Mononuclear cell (primary cell): ENCODE results near the gene NDN. TPM values are rescaled to one million over a fixed set of nuclear protein-coding genes. Genes with fewer than 3 reads are reported as not detected.
"Not testable (repeated sequence)": the region's sequence is repeated elsewhere in the genome, so short reads cannot be mapped to it uniquely, and the experiment has no call there.

Source experiments
- H3K27me3 ChIP-seq: 2 replicates; pipeline ENCODE4 v1.6.0; 2011; ENCODE audit warnings: low read length, control low read depth; ENCODE audit not compliant: insufficient read depth
- H3K4me1 ChIP-seq: 2 replicates; pipeline ENCODE4 v1.5.1; 2011; ENCODE audit warnings: mild to moderate bottlenecking, low read length, control low read depth; ENCODE audit not compliant: insufficient read depth
- H3K4me3 ChIP-seq: 2 replicates; pipeline ENCODE4 v1.5.1; 2011; ENCODE audit warnings: mild to moderate bottlenecking, low read length, moderate library complexity
- H3K9me3 ChIP-seq: 2 replicates; pipeline ENCODE4 v1.5.1; 2011; ENCODE audit warnings: low read depth, mild to moderate bottlenecking, control low read depth, low read length
- total RNA-seq: library from RNA; depleted of rRNA; stranded (reverse); fragments of >200 nt; gene quantifications from one replicate; pipeline ENCODE4 v1.2.3, GENCODE V29; 2012

NDN gene
- total RNA-seq: 0.31 TPM

GRCh38 chr15:23687143-23687470, at the start of gene NDN:
Gene NDN (minus strand): TSS chr15:23687305. CDS start chr15:23687217, 88 bp downstream.
- H3K9me3 ChIP-seq: no peaks in the 10 kb centered on the region
- H3K27me3 ChIP-seq: no peaks in the 10 kb centered on the region
- H3K4me1 ChIP-seq: no peaks in the 10 kb centered on the region
- no peak within 1 kb of the TSS for H3K4me3 ChIP-seq

GRCh38 chr15:23736033-23736673, 49.0 kb upstream of the NDN start:
- no peaks in the 10 kb centered on the region for H3K9me3 ChIP-seq
- no peaks in the 10 kb centered on the region for H3K4me1 ChIP-seq
- no peaks in the 10 kb centered on the region for H3K27me3 ChIP-seq
- no peak overlapping the region for H3K4me3 ChIP-seq

GRCh38 chr15:23734862-23735261, 47.8 kb upstream of the NDN start:
- H3K4me3 ChIP-seq: no peak overlapping the region
- no peaks in the 10 kb centered on the region for H3K9me3 ChIP-seq
- no peaks in the 10 kb centered on the region for H3K27me3 ChIP-seq
- no peaks in the 10 kb centered on the region for H3K4me1 ChIP-seq

GRCh38 chr15:23713874-23714656, 27.0 kb upstream of the NDN start:
- not testable (repeated sequence) for H3K4me1 ChIP-seq, H3K27me3 ChIP-seq, H3K9me3 ChIP-seq, H3K4me3 ChIP-seq

GRCh38 chr15:23708332-23708731, 21.2 kb upstream of the NDN start:
- no peaks in the 10 kb centered on the region for H3K4me1 ChIP-seq
- no peaks in the 10 kb centered on the region for H3K27me3 ChIP-seq
- H3K9me3 ChIP-seq: no peaks in the 10 kb centered on the region
- H3K4me3 ChIP-seq: no peak overlapping the region

- H3K4me1 ChIP-seq: no peaks in the 10 kb centered on the region
- H3K9me3 ChIP-seq: no peaks in the 10 kb centered on the region
- no peak overlapping the region for H3K4me3 ChIP-seq
- H3K27me3 ChIP-seq: no peaks in the 10 kb centered on the region
Measured at GRCh38 chr15:23695282-23695681, 8.2 kb upstream of the NDN start.

GRCh38 chr15:23694592-23694991, 7.5 kb upstream of the NDN start:
- Histone ChIP-seq H3K9me3 (no peaks in the 10 kb centered on the region), H3K4me1 (no peaks in the 10 kb centered on the region), H3K4me3 (no peak overlapping the region), H3K27me3 (no peaks in the 10 kb centered on the region)

- H3K4me1 ChIP-seq: no peaks in the 10 kb centered on the region
- H3K9me3 ChIP-seq: no peaks in the 10 kb centered on the region
- no peaks in the 10 kb centered on the region for H3K27me3 ChIP-seq
- no peak overlapping the region for H3K4me3 ChIP-seq
Measured at GRCh38 chr15:23690450-23690852, 3.3 kb upstream of the NDN start.

- Histone ChIP-seq H3K4me3 (no peak overlapping the region), H3K4me1 (no peaks in the 10 kb centered on the region), H3K27me3 (no peaks in the 10 kb centered on the region), H3K9me3 (no peaks in the 10 kb centered on the region)
Measured at GRCh38 chr15:23690015-23690414, 2.9 kb upstream of the NDN start.

- no peaks in the 10 kb centered on the region for H3K9me3 ChIP-seq
- no peak overlapping the region for H3K4me3 ChIP-seq
- no peaks in the 10 kb centered on the region for H3K27me3 ChIP-seq
- H3K4me1 ChIP-seq: no peaks in the 10 kb centered on the region
Measured at GRCh38 chr15:23686466-23687142, 501 bp downstream of the NDN start.

GRCh38 chr15:23671481-23671880, 15.6 kb downstream of the NDN start:
- Histone ChIP-seq H3K27me3 (no peaks in the 10 kb centered on the region), H3K4me3 (no peak overlapping the region), H3K4me1 (no peaks in the 10 kb centered on the region), H3K9me3 (no peaks in the 10 kb centered on the region)

- no peaks in the 10 kb centered on the region for H3K4me1 ChIP-seq
- no peak overlapping the region for H3K4me3 ChIP-seq
- no peaks in the 10 kb centered on the region for H3K9me3 ChIP-seq
- H3K27me3 ChIP-seq: no peaks in the 10 kb centered on the region
Measured at GRCh38 chr15:23670970-23671369, 16.1 kb downstream of the NDN start.

GRCh38 chr15:23663232-23663631, 23.9 kb downstream of the NDN start:
- Histone ChIP-seq H3K9me3 (no peaks in the 10 kb centered on the region), H3K4me1 (no peaks in the 10 kb centered on the region), H3K4me3 (no peak overlapping the region), H3K27me3 (no peaks in the 10 kb centered on the region)

- peaks cover 4% of the 10 kb centered on the region for H3K27me3 ChIP-seq
- no peaks in the 10 kb centered on the region for H3K4me1 ChIP-seq
- H3K4me3 ChIP-seq: no peak overlapping the region
- H3K9me3 ChIP-seq: no peaks in the 10 kb centered on the region
Measured at GRCh38 chr15:23648920-23649515, 38.1 kb downstream of the NDN start.
